GM20000 (cell line): Measurements from ENCODE around the gene STX17.
A peak's percentile ranks its signal among the peaks of the same experiment; 100 is the strongest.
"Not testable (repeated sequence)": the region's sequence is repeated elsewhere in the genome, so short reads cannot be mapped to it uniquely, and the experiment has no call there.

Experiments used
- DNase-seq: peaks from one replicate; pipeline ENCODE4 v3.0.0; 2012; ENCODE audit warnings: low spot score
- CTCF ChIP-seq: IDR thresholded peaks from 2 replicates; pipeline ENCODE4 v1.5.1; 2012; ENCODE audit warnings: mild to moderate bottlenecking, control low read depth; ENCODE audit errors: extremely low read depth, missing control alignments

The STX17 gene

GRCh38 chr9:99906403-99907207, at the start of gene STX17:
Gene STX17 (plus strand): TSS chr9:99906654. CDS start chr9:99915240, 8,586 bp downstream.
- TF ChIP-seq CTCF: no peak
- peak; percentile 94 for DNase-seq

- not testable (repeated sequence) for DNase-seq
These were observed 48.9 kb upstream of the STX17 start for GRCh38 chr9:99857576-99857975.

- DNase-seq: no peak
- TF ChIP-seq CTCF: no peak
These were observed 48.4 kb upstream of the STX17 start for GRCh38 chr9:99858087-99858486.

GRCh38 chr9:99859243-99859980, 47.0 kb upstream of the STX17 start:
- no peak for TF ChIP-seq CTCF
- no peak for DNase-seq

- TF ChIP-seq CTCF: no peak
- no peak for DNase-seq
These were observed 46.2 kb upstream of the STX17 start for GRCh38 chr9:99860266-99860665.

- TF ChIP-seq CTCF: no peak
- no peak for DNase-seq
These were observed 42.5 kb upstream of the STX17 start for GRCh38 chr9:99863955-99864354.

GRCh38 chr9:99866398-99866797, 40.1 kb upstream of the STX17 start:
- no peak for TF ChIP-seq CTCF

More at GRCh38 chr9:99866398-99866797, 40.1 kb upstream of the STX17 start:
- DNase-seq: no peak
